ENCODE data around the gene MYF6. TPM values are rescaled to one million over a fixed set of nuclear protein-coding genes. Genes with fewer than 3 reads are reported as not detected.

Gene MYF6
- total RNA-seq, 2 experiments from 2014 or later, result not detected

DNA sequence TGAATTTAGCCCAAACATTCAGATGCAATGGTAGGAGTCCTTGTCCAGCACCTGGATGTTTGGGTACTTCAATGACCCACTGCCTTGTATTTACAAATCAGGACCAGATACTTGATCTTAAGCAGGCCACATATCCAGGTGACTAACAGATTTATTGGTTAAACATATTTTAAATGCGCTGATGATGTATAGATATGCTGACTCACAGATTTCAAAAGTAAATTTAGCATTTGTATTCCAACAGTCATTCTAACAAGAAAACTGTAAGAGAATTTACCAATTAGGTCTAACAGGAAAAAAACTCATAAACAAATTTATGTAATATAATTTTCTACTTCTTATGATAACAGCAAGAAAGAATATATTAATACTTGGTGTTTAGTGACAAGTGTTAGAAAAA is 29.4 kb upstream of the MYF6 start:
- Histone ChIP-seq H3K4me3 (ENCODE audit: low read depth, low read length, poor library complexity, severe bottlenecking) (no peak overlapping the region), H3K4me1 (ENCODE audit: insufficient read depth, low read length, poor library complexity, severe bottlenecking) (no peaks in the 10 kb centered on the region), H3K36me3 (ENCODE audit: insufficient read depth, low read length) (no peaks in the 10 kb centered on the region), H3K9me3 (ENCODE audit: low read length) (no peaks in the 10 kb centered on the region), H3K9me2 (ENCODE audit: insufficient read depth, low read length) (no peaks in the 10 kb centered on the region), H4K20me1 (ENCODE audit: insufficient read depth, low read length) (no peaks in the 10 kb centered on the region), H3K4me2 (ENCODE audit: low read length) (no peak overlapping the region), H2AFZ (ENCODE audit: low read length) (no peak overlapping the region), H3K79me2 (ENCODE audit: insufficient read depth, low read depth, low read length) (no peaks in the 10 kb centered on the region), H3K27ac (ENCODE audit: low read depth, low read length, poor library complexity, severe bottlenecking) (no peak overlapping the region)
- BruUV-seq (replicated peaks), result no TSS peak
- TF ChIP-seq, protein P1, sequence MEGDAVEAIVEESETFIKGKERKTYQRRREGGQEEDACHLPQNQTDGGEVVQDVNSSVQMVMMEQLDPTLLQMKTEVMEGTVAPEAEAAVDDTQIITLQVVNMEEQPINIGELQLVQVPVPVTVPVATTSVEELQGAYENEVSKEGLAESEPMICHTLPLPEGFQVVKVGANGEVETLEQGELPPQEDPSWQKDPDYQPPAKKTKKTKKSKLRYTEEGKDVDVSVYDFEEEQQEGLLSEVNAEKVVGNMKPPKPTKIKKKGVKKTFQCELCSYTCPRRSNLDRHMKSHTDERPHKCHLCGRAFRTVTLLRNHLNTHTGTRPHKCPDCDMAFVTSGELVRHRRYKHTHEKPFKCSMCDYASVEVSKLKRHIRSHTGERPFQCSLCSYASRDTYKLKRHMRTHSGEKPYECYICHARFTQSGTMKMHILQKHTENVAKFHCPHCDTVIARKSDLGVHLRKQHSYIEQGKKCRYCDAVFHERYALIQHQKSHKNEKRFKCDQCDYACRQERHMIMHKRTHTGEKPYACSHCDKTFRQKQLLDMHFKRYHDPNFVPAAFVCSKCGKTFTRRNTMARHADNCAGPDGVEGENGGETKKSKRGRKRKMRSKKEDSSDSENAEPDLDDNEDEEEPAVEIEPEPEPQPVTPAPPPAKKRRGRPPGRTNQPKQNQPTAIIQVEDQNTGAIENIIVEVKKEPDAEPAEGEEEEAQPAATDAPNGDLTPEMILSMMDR (conservative IDR thresholded peaks at IDR 0.05; ENCODE audit: low read length), result no peak
- POLR2A ChIA-PET, result no interaction called here
- CTCF ChIA-PET (ENCODE audit: unreplicated experiment), result no interaction called here
- no peak for DNase-seq (ENCODE audit: low spot score)
- intact Hi-C loops (cut with micrococcal nuclease; ENCODE audit: unreplicated experiment), result no loop called here

DNA sequence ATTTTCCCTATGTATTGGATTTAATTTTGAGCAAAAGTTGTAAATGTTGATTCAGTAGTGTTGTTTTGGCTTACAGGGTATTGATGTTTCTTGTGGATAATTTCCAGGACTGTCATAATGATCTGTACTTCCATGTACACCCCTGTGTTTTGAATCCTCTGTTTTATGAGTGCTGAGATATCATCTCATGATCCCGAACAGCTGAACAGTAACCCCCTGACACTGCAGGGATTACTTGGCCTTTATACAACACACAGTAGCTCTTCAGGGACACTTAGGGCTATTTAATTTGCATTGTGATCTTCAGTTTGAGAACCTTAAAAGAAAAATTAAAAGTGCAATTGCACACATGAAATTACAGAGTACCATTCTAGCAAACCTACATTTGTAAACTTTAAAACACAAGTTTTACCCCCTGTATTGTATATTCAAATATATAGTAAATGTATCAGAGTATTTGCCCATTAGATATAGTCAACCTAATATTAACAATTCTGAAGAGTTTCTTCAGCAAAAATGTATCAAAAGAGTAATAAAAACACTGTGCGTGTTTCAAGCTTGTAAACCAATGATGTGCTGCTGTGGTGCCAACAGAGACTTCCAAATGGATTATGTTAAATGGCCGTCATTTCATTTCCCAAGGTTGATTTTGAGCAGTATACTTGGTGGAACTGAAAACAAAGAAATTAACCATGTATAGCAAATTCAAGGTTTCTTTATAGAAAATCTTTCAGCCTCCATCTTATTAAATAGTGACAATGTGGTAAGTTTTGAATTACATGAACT is 27.9 kb upstream of the MYF6 start:
- DNase-seq (ENCODE audit: low spot score), result no peak
- Histone ChIP-seq H3K9me3 (ENCODE audit: low read length) (no peaks in the 10 kb centered on the region), H4K20me1 (ENCODE audit: insufficient read depth, low read length) (no peaks in the 10 kb centered on the region), H3K79me2 (ENCODE audit: insufficient read depth, low read depth, low read length) (no peaks in the 10 kb centered on the region), H2AFZ (ENCODE audit: low read length) (no peak overlapping the region), H3K36me3 (ENCODE audit: insufficient read depth, low read length) (no peaks in the 10 kb centered on the region), H3K9me2 (ENCODE audit: insufficient read depth, low read length) (no peaks in the 10 kb centered on the region), H3K4me1 (ENCODE audit: insufficient read depth, low read length, poor library complexity, severe bottlenecking) (no peaks in the 10 kb centered on the region), H3K4me2 (ENCODE audit: low read length) (no peak overlapping the region), H3K4me3 (ENCODE audit: low read depth, low read length, poor library complexity, severe bottlenecking) (no peak overlapping the region), H3K27ac (ENCODE audit: low read depth, low read length, poor library complexity, severe bottlenecking) (no peak overlapping the region)
- TF ChIP-seq, protein P1 (conservative IDR thresholded peaks at IDR 0.05; ENCODE audit: low read length), result no peak
- TF ChIP-seq EZH2phosphoT487 (IDR thresholded peaks at IDR 0.05; ENCODE audit: borderline replicate concordance, low read depth, low read length), result no peak
- intact Hi-C loops (cut with micrococcal nuclease; ENCODE audit: unreplicated experiment), result no loop called here
- ChIA-PET CTCF (ENCODE audit: unreplicated experiment) (no interaction called here), POLR2A (interaction anchor here (0.9 to 1.8 kb wide), 2 partner anchors 11 to 1417 kb away, joined by 3 to 4 read pairs; no protein-coding TSS in a partner anchor)
- no TSS peak for BruUV-seq (replicated peaks)

DNA sequence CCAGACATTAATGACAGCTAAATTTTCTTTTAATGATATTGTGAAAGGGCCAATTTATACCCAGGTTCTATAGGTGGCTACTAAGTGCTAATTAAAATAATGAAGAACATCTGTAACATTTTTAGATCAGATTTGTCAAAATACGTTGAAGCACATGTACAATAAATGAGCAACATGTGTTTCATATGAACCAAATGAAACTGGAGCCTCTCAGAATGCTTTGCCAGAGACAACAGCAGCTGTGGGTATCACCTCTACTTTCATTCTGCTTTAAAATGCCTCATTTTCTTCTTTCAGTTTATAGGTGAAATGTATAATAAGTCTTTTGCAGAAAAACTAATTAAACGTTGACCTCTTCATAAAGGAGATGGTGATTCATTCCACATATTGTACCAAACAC is 26.1 kb upstream of the MYF6 start:
- H2AFZ ChIP-seq (ENCODE audit: low read length), result no peak overlapping the region
- H3K9me3 ChIP-seq (ENCODE audit: low read length), result no peaks in the 10 kb centered on the region
- BruUV-seq (replicated peaks), result no TSS peak
- H3K4me2 ChIP-seq (ENCODE audit: low read length), result no peak overlapping the region
- no peaks in the 10 kb centered on the region for H4K20me1 ChIP-seq (ENCODE audit: insufficient read depth, low read length)
- H3K79me2 ChIP-seq (ENCODE audit: insufficient read depth, low read depth, low read length), result no peaks in the 10 kb centered on the region
- no peaks in the 10 kb centered on the region for H3K9me2 ChIP-seq (ENCODE audit: insufficient read depth, low read length)
- intact Hi-C loops (cut with micrococcal nuclease; ENCODE audit: unreplicated experiment), result no loop called here
- no peaks in the 10 kb centered on the region for H3K36me3 ChIP-seq (ENCODE audit: insufficient read depth, low read length)
- CTCF ChIA-PET (ENCODE audit: unreplicated experiment), result interaction anchor here (0.9 kb wide), 1 partner anchor 9 kb away, joined by 3 read pairs; no protein-coding TSS in a partner anchor
- POLR2A ChIA-PET, result interaction anchor here (1.1 to 1.3 kb wide), 2 partner anchors 10 to 15 kb away, joined by 3 to 4 read pairs; no protein-coding TSS in a partner anchor
- no peak overlapping the region for H3K27ac ChIP-seq (ENCODE audit: low read depth, low read length, poor library complexity, severe bottlenecking)
- no peak for DNase-seq (ENCODE audit: low spot score)
- no peaks in the 10 kb centered on the region for H3K4me1 ChIP-seq (ENCODE audit: insufficient read depth, low read length, poor library complexity, severe bottlenecking)
- H3K4me3 ChIP-seq (ENCODE audit: low read depth, low read length, poor library complexity, severe bottlenecking), result no peak overlapping the region
- TF ChIP-seq, protein P1 (conservative IDR thresholded peaks at IDR 0.05; ENCODE audit: low read length), result no peak
- TF ChIP-seq EZH2phosphoT487 (IDR thresholded peaks at IDR 0.05; ENCODE audit: borderline replicate concordance, low read depth, low read length), result no peak

All from OCI-LY7 (cell line).